Suprapubic skin (tissue), 4 donors: Measurements from ENCODE around the gene FOXL3.

ENCODE experiments used
- CTCF ChIP-seq, 2 donors: fragments of 200-600 bp in 1 of 2; fragments of 450-650 bp in 1 of 2; sonication (generic) in 1 of 2; IDR thresholded peaks; one replicate each; pipeline ENCODE4 v1.5.1; 2016 to 2019; ENCODE audit warnings: antibody characterized with exemption in 2 of 2, mild to moderate bottlenecking in 1 of 2, moderate library complexity in 1 of 2
- EP300 ChIP-seq: sonication (generic); formaldehyde crosslinking; IDR thresholded peaks from one replicate; pipeline ENCODE4 v1.6.1; 2017; ENCODE audit warnings: antibody characterized with exemption
- POLR2A ChIP-seq, 2 donors: fragments of 450-650 bp; IDR thresholded peaks; one replicate each; pipeline ENCODE4 v1.6.1; 2017; ENCODE audit warnings: antibody characterized with exemption in 2 of 2, mild to moderate bottlenecking in 2 of 2, moderate library complexity in 2 of 2
- POLR2AphosphoS5 ChIP-seq, 3 donors: sonication (generic); formaldehyde crosslinking; IDR thresholded peaks; one replicate each; pipeline ENCODE4 v1.6.1; 2017; ENCODE audit warnings: antibody characterized with exemption in 3 of 3

- TF ChIP-seq CTCF (IDR thresholded peaks at IDR 0.05): no peak
- TF ChIP-seq POLR2A (IDR thresholded peaks at IDR 0.05): no peak
- TF ChIP-seq EP300: no peak
- TF ChIP-seq POLR2AphosphoS5 (IDR thresholded peaks at IDR 0.05): no peak
Measured at GRCh38 chr7:255038-255435, 34.9 kb upstream of the FOXL3 start.
